ENCODE results near the gene ELOA. TPM values are rescaled to one million over a fixed set of nuclear protein-coding genes. Genes with fewer than 3 reads are reported as not detected.

Gene ELOA
- total and polyA plus RNA-seq, 9 of the 15 experiments (the other 6 are each of a cell fraction or from before 2014, with no cell fraction given): 31.9 to 98.6 (median 61.3) TPM

DNA sequence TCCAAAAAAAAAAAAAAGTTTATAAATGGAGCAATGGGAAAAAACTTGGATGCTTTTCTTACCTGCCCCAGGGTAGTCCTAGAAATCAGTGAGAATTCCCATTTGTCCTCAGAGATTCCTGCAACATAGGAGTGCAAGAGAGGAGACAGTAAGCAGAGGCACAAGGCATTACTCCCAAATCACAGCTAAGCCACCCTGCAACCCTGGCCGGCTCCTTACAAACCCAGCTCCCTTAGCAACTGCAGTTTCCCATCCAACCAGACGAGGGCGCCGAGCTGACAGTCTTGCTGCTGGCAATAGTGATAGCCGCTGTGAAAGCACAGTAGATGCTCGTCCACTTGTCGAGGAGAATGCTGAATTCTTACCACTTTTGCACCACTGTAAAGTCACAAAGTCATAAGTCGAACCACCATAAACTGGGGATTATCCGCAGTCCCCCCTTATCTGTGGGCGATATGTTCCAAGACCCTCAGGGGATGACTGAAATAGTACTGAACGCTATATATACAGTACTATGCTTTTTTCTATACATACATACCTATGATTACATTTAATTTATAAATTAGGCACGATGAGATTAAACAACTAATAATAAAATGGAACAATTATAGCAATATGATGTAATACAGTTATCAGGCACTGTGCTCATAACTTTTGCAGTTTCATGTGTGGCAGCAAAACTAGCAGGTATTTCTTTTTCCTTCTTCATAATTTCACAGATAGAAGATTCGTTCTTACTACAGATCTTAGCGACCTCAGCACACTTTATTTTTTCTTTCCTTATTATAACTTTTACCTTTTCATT lies 29.0 kb downstream of the ELOA start (continued):
- TF ChIP-seq, protein P1, sequence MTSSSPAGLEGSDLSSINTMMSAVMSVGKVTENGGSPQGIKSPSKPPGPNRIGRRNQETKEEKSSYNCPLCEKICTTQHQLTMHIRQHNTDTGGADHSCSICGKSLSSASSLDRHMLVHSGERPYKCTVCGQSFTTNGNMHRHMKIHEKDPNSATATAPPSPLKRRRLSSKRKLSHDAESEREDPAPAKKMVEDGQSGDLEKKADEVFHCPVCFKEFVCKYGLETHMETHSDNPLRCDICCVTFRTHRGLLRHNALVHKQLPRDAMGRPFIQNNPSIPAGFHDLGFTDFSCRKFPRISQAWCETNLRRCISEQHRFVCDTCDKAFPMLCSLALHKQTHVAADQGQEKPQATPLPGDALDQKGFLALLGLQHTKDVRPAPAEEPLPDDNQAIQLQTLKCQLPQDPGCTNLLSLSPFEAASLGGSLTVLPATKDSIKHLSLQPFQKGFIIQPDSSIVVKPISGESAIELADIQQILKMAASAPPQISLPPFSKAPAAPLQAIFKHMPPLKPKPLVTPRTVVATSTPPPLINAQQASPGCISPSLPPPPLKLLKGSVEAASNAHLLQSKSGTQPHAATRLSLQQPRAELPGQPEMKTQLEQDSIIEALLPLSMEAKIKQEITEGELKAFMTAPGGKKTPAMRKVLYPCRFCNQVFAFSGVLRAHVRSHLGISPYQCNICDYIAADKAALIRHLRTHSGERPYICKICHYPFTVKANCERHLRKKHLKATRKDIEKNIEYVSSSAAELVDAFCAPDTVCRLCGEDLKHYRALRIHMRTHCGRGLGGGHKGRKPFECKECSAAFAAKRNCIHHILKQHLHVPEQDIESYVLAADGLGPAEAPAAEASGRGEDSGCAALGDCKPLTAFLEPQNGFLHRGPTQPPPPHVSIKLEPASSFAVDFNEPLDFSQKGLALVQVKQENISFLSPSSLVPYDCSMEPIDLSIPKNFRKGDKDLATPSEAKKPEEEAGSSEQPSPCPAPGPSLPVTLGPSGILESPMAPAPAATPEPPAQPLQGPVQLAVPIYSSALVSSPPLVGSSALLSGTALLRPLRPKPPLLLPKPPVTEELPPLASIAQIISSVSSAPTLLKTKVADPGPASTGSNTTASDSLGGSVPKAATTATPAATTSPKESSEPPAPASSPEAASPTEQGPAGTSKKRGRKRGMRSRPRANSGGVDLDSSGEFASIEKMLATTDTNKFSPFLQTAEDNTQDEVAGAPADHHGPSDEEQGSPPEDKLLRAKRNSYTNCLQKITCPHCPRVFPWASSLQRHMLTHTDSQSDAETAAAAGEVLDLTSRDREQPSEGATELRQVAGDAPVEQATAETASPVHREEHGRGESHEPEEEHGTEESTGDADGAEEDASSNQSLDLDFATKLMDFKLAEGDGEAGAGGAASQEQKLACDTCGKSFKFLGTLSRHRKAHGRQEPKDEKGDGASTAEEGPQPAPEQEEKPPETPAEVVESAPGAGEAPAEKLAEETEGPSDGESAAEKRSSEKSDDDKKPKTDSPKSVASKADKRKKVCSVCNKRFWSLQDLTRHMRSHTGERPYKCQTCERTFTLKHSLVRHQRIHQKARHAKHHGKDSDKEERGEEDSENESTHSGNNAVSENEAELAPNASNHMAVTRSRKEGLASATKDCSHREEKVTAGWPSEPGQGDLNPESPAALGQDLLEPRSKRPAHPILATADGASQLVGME (CRISPR knock-in tag; IDR thresholded peaks at IDR 0.05): no peak
- TF ChIP-seq HNRNPLL (IDR thresholded peaks at IDR 0.05; ENCODE audit: low read depth, low read length, poor library complexity, severe bottlenecking) (no peak), MCM2 (IDR thresholded peaks at IDR 0.05; ENCODE audit: low read depth) (no peak), KAT7 (CRISPR knock-in tag; IDR thresholded peaks at IDR 0.05; ENCODE audit: borderline replicate concordance) (no peak; the same call in 1 of the 2 replicates), ZNF507 (tag; conservative IDR thresholded peaks at IDR 0.05) (no peak), RFX1 (IDR thresholded peaks at IDR 0.05) (peak; percentile 69), ILK (tag; IDR thresholded peaks at IDR 0.05; ENCODE audit: borderline replicate concordance, low read depth) (no peak), TBP (optimal IDR thresholded peaks at IDR 0.05; ENCODE audit: low read depth, low read length) (no peak), ZNF384 (IDR thresholded peaks at IDR 0.05; ENCODE audit: low read depth, low read length) (peak; percentile 1; the same call in 1 of the 2 replicates), SMAD4 (CRISPR knock-in tag; conservative IDR thresholded peaks at IDR 0.05) (no peak)
- TF ChIP-seq, protein P2, sequence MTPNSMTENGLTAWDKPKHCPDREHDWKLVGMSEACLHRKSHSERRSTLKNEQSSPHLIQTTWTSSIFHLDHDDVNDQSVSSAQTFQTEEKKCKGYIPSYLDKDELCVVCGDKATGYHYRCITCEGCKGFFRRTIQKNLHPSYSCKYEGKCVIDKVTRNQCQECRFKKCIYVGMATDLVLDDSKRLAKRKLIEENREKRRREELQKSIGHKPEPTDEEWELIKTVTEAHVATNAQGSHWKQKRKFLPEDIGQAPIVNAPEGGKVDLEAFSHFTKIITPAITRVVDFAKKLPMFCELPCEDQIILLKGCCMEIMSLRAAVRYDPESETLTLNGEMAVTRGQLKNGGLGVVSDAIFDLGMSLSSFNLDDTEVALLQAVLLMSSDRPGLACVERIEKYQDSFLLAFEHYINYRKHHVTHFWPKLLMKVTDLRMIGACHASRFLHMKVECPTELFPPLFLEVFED (CRISPR knock-in tag; conservative IDR thresholded peaks at IDR 0.05): no peak
- TF ChIP-seq, protein P3, sequence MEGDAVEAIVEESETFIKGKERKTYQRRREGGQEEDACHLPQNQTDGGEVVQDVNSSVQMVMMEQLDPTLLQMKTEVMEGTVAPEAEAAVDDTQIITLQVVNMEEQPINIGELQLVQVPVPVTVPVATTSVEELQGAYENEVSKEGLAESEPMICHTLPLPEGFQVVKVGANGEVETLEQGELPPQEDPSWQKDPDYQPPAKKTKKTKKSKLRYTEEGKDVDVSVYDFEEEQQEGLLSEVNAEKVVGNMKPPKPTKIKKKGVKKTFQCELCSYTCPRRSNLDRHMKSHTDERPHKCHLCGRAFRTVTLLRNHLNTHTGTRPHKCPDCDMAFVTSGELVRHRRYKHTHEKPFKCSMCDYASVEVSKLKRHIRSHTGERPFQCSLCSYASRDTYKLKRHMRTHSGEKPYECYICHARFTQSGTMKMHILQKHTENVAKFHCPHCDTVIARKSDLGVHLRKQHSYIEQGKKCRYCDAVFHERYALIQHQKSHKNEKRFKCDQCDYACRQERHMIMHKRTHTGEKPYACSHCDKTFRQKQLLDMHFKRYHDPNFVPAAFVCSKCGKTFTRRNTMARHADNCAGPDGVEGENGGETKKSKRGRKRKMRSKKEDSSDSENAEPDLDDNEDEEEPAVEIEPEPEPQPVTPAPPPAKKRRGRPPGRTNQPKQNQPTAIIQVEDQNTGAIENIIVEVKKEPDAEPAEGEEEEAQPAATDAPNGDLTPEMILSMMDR (IDR thresholded peaks at IDR 0.05 in 2 of 3, conservative IDR thresholded peaks at IDR 0.05 in 1 of 3; ENCODE audit: insufficient read depth in 2 of 3, low read depth in 1 of 3, low read length in 3 of 3): peak; percentile 96 to 98 (median 97)

All from K562 (cell line).